Trophoblast cell (in vitro differentiated cells and primary cell): ENCODE data around the gene ERC1.
A peak's percentile ranks its signal among the peaks of the same experiment; 100 is the strongest.
"Not testable (repeated sequence)": the region's sequence is repeated elsewhere in the genome, so short reads cannot be mapped to it uniquely, and the experiment has no call there.

Experiments
- DNase-seq, 2 donors: peaks; one replicate each; pipeline ENCODE4 v3.0.0-alpha.2; 2016
- H2AFZ ChIP-seq: 2 replicates; pipeline ENCODE4 v1.6.1; 2013; ENCODE audit warnings: low read length, moderate library complexity, mild to moderate bottlenecking; ENCODE audit not compliant: insufficient read depth, poor library complexity
- H2AK5ac ChIP-seq: 2 replicates; pipeline ENCODE4 v1.6.1; 2013; ENCODE audit warnings: mild to moderate bottlenecking, low read length
- H2BK120ac ChIP-seq: 2 replicates; pipeline ENCODE4 v1.6.1; 2013; ENCODE audit warnings: low read length, mild to moderate bottlenecking, moderate library complexity; ENCODE audit not compliant: insufficient read depth, poor library complexity
- H2BK12ac ChIP-seq: 2 replicates; pipeline ENCODE4 v1.6.1; 2013; ENCODE audit warnings: mild to moderate bottlenecking, low read length, moderate library complexity
- H2BK5ac ChIP-seq: 2 replicates; pipeline ENCODE4 v1.6.1; 2013; ENCODE audit warnings: low read length, low read depth, moderate library complexity, mild to moderate bottlenecking; ENCODE audit not compliant: poor library complexity
- H3K14ac ChIP-seq: 2 replicates; pipeline ENCODE4 v1.6.1; 2013; ENCODE audit warnings: mild to moderate bottlenecking, low read length
- H3K18ac ChIP-seq: 2 replicates; pipeline ENCODE4 v1.6.1; 2013; ENCODE audit warnings: mild to moderate bottlenecking, low read length
- H3K23ac ChIP-seq: 2 replicates; pipeline ENCODE4 v1.6.1; 2013; ENCODE audit warnings: low read length
- H3K27ac ChIP-seq: 2 replicates; pipeline ENCODE4 v1.5.1; 2013; ENCODE audit warnings: low read depth, mild to moderate bottlenecking, inconsistent platforms, low read length, moderate library complexity
- H3K27me3 ChIP-seq: 2 replicates; pipeline ENCODE4 v1.6.1; 2013; ENCODE audit warnings: inconsistent platforms, mild to moderate bottlenecking, low read length, moderate library complexity; ENCODE audit not compliant: insufficient read depth
- H3K36me3 ChIP-seq, 2 experiments: 1 replicate in 1 of 2; 2 replicates in 1 of 2; pipeline ENCODE4 v1.6.1; 2013; ENCODE audit warnings: low read length in 2 of 2, mild to moderate bottlenecking in 2 of 2, moderate library complexity in 1 of 2; ENCODE audit not compliant: insufficient read depth in 2 of 2, control insufficient read depth in 1 of 2
- H3K4ac ChIP-seq: 2 replicates; pipeline ENCODE4 v1.6.1; 2013; ENCODE audit warnings: low read depth, mild to moderate bottlenecking, low read length, moderate library complexity
- H3K4me1 ChIP-seq, 2 experiments: 1 replicate in 1 of 2; 2 replicates in 1 of 2; pipeline ENCODE4 v1.6.1; 2013; ENCODE audit warnings: low read length in 2 of 2, mild to moderate bottlenecking in 2 of 2, moderate library complexity in 1 of 2; ENCODE audit not compliant: insufficient read depth in 2 of 2, control insufficient read depth in 1 of 2
- H3K4me2 ChIP-seq: 2 replicates; pipeline ENCODE4 v1.6.1; 2013; ENCODE audit warnings: inconsistent platforms, mild to moderate bottlenecking, low read length, moderate library complexity
- H3K4me3 ChIP-seq: 2 replicates; pipeline ENCODE4 v1.5.1; 2013; ENCODE audit warnings: mild to moderate bottlenecking, low read depth, low read length, inconsistent platforms
- H3K79me1 ChIP-seq: one replicate; pipeline ENCODE4 v1.6.1; 2013; ENCODE audit warnings: low read length
- H3K79me2 ChIP-seq: 2 replicates; pipeline ENCODE4 v1.6.1; 2013; ENCODE audit warnings: low read length, mild to moderate bottlenecking; ENCODE audit not compliant: control insufficient read depth, insufficient read depth, poor library complexity
- H3K9ac ChIP-seq: 2 replicates; pipeline ENCODE4 v1.6.1; 2013; ENCODE audit warnings: mild to moderate bottlenecking, low read length
- H3K9me3 ChIP-seq: 2 replicates; pipeline ENCODE4 v1.6.1; 2013; ENCODE audit warnings: low read depth, mild to moderate bottlenecking, control low read depth, inconsistent platforms, low read length; ENCODE audit not compliant: insufficient read depth
- H4K12ac ChIP-seq: 2 replicates; pipeline ENCODE4 v1.6.1; 2013; ENCODE audit warnings: low read depth, mild to moderate bottlenecking, low read length, moderate library complexity
- H4K8ac ChIP-seq: 2 replicates; pipeline ENCODE4 v1.6.1; 2013; ENCODE audit warnings: low read depth, mild to moderate bottlenecking, low read length, moderate library complexity
- H4K91ac ChIP-seq: one replicate; pipeline ENCODE4 v1.6.1; 2013; ENCODE audit warnings: low read depth, mild to moderate bottlenecking, low read length, moderate library complexity
- WGBS: extraction: QIAGEN DNeasy Blood & Tissue Kit; methylation state at CpG from one replicate; pipeline ENCODE4 v1.1.7; 2013; ENCODE audit warnings: missing lambda C conversion rate; ENCODE audit not compliant: insufficient read length, insufficient coverage; ENCODE audit errors: extremely low coverage; 5-methylcytosine and 5-hydroxymethylcytosine counted together

Gene ERC1

DNA sequence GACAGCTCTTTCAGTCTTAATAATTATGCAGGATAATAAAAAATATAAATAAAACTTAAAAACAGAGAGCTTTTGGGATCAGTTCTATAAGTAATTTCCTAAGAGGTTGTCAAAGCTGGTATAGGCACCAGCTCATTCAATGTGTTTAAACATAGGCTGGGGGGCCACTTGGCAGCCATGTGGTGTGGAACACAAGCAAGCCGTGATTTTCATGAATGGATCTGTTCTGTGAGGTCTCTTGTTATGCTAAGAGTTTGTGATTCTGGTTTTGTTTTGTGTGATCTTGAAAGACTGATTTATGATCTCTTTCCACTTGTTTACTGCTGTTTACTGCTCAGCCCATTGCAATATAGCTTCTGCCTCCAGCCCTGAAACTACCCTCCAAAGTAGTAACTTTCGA, 362.4 kb downstream of the ERC1 start:
- no peak overlapping the region for H4K12ac ChIP-seq
- no peak overlapping the region for H3K18ac ChIP-seq
- H4K8ac ChIP-seq, result no peak overlapping the region
- H3K27ac ChIP-seq, result no peak overlapping the region
- H2BK120ac ChIP-seq, result no peak overlapping the region
- no peak overlapping the region for H3K9ac ChIP-seq
- no peaks in the 10 kb centered on the region for H3K36me3 ChIP-seq
- H2AK5ac ChIP-seq, result no peak overlapping the region
- H3K4me2 ChIP-seq, result no peak overlapping the region
- no peaks in the 10 kb centered on the region for H3K79me2 ChIP-seq
- DNase-seq, result no peak
- no peaks in the 10 kb centered on the region for H3K9me3 ChIP-seq
- H3K4me3 ChIP-seq, result no peak overlapping the region
- H2AFZ ChIP-seq, result no peak overlapping the region
- H3K4ac ChIP-seq, result no peak overlapping the region
- no peak overlapping the region for H3K23ac ChIP-seq
- no peak overlapping the region for H2BK12ac ChIP-seq
- no CpG with 5 or more reads among the region's 2 CpGs for WGBS
- H4K91ac ChIP-seq, result no peak overlapping the region
- H3K79me1 ChIP-seq, result peaks cover 3% of the 10 kb centered on the region
- peaks cover 4 to 22% of the 10 kb centered on the region in 2 experiments for H3K4me1 ChIP-seq
- H2BK5ac ChIP-seq, result no peak overlapping the region
- H3K14ac ChIP-seq, result no peak overlapping the region
- no peaks in the 10 kb centered on the region for H3K27me3 ChIP-seq

DNA sequence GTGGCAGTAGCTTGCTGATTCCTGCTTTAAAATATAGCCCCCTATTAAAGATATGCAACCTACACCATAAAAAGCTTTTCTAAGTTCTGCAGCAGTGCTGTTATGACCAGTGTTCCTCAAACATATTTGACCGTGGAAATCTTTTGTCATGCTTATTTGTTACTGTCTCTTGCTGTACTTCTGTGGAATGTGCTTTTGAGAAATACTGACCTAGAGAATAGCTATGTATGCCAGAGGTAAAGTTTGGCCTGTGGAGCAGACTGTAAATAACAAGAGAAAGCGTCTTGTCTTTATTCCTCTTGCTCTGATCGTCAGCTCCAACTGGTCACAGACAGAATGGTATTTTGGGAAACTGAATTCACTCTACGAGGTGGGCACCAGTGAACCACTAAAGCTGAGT, 364.4 kb downstream of the ERC1 start:
- no peak overlapping the region for H2BK120ac ChIP-seq
- no peaks in the 10 kb centered on the region for H3K27me3 ChIP-seq
- H3K36me3 ChIP-seq, result no peaks in the 10 kb centered on the region
- H3K9ac ChIP-seq, result no peak overlapping the region
- peak overlapping the region; percentile 19 for H3K27ac ChIP-seq
- no peak overlapping the region for H3K4me2 ChIP-seq
- no peak overlapping the region for H3K18ac ChIP-seq
- H3K4ac ChIP-seq, result no peak overlapping the region
- H3K14ac ChIP-seq, result no peak overlapping the region
- peaks cover 3% of the 10 kb centered on the region for H3K79me1 ChIP-seq
- no peak overlapping the region for H2BK12ac ChIP-seq
- H3K4me1 ChIP-seq, result peaks cover 4 to 16% of the 10 kb centered on the region in 2 experiments
- H2BK5ac ChIP-seq, result no peak overlapping the region
- peak in 1 of 2 donors; percentile 59 for DNase-seq
- no CpG with 5 or more reads among the region's 4 CpGs for WGBS
- no peak overlapping the region for H3K4me3 ChIP-seq
- H4K8ac ChIP-seq, result no peak overlapping the region
- no peak overlapping the region for H4K91ac ChIP-seq
- H2AFZ ChIP-seq, result no peak overlapping the region
- H3K9me3 ChIP-seq, result no peaks in the 10 kb centered on the region
- no peak overlapping the region for H3K23ac ChIP-seq
- no peak overlapping the region for H2AK5ac ChIP-seq
- no peak overlapping the region for H4K12ac ChIP-seq
- no peaks in the 10 kb centered on the region for H3K79me2 ChIP-seq

GRCh38 chr12:1355871-1356270, 364.8 kb downstream of the ERC1 start:
- H3K27ac ChIP-seq, result peak overlapping the region; percentile 19
- not testable (repeated sequence) for H3K36me3 ChIP-seq, H2BK120ac ChIP-seq, H4K12ac ChIP-seq, H4K8ac ChIP-seq, H3K27me3 ChIP-seq, H3K18ac ChIP-seq, H3K4me2 ChIP-seq, H2AFZ ChIP-seq, H2BK12ac ChIP-seq, H2BK5ac ChIP-seq, H4K91ac ChIP-seq, H3K79me1 ChIP-seq, H3K14ac ChIP-seq, H3K23ac ChIP-seq, H3K79me2 ChIP-seq, H3K4ac ChIP-seq, H3K4me3 ChIP-seq, H3K9ac ChIP-seq, H3K9me3 ChIP-seq, H2AK5ac ChIP-seq
- WGBS, result no CpG with 5 or more reads among the region's 6 CpGs
- H3K4me1 ChIP-seq, result peaks cover 1 to 12% of the 10 kb centered on the region in 2 experiments
- peak in 1 of 2 donors; percentile 21 for DNase-seq

GRCh38 chr12:1356285-1356684, 365.3 kb downstream of the ERC1 start:
- Histone ChIP-seq H3K4ac (no peak overlapping the region), H4K91ac (no peak overlapping the region), H3K14ac (no peak overlapping the region), H3K18ac (no peak overlapping the region), H3K9me3 (no peaks in the 10 kb centered on the region), H4K12ac (no peak overlapping the region), H3K23ac (no peak overlapping the region), H4K8ac (no peak overlapping the region), H2BK5ac (no peak overlapping the region), H3K27ac (no peak overlapping the region), H3K9ac (no peak overlapping the region), H2BK12ac (no peak overlapping the region), H2AFZ (no peak overlapping the region), H3K4me2 (no peak overlapping the region), H2AK5ac (no peak overlapping the region), H3K27me3 (no peaks in the 10 kb centered on the region), H3K4me3 (no peak overlapping the region), H3K4me1 (peaks cover 0 to 11% of the 10 kb centered on the region in 2 experiments), H3K36me3 (no peaks in the 10 kb centered on the region), H3K79me2 (no peaks in the 10 kb centered on the region), H3K79me1 (peaks cover 3% of the 10 kb centered on the region), H2BK120ac (no peak overlapping the region)
- WGBS, result 100% methylated on average over 2 of the region's 2 CpGs
- DNase-seq, result no peak
